Raji (cell line): ENCODE measurements around the gene OR11A1.

Source experiments
- POLR2A ChIP-seq: IDR thresholded peaks from 2 replicates; pipeline ENCODE4 v1.6.1; 2011; ENCODE audit warnings: low read depth, low read length, control low read depth; ENCODE audit not compliant: insufficient read depth

OR11A1 gene

GRCh38 chr6:29439006-29439405 is 17.9 kb downstream of the OR11A1 start, which contains the start of gene OR10C1:
Gene OR10C1 (plus strand): TSS chr6:29439306. CDS start chr6:29440016, 710 bp downstream.
- no peak for TF ChIP-seq POLR2A

- no peak for TF ChIP-seq POLR2A
These were observed 30.2 kb downstream of the OR11A1 start for GRCh38 chr6:29426654-29427053.

GRCh38 chr6:29425075-29425474 is 31.8 kb downstream of the OR11A1 start:
- TF ChIP-seq POLR2A: no peak

- TF ChIP-seq POLR2A: no peak
These were observed 32.3 kb downstream of the OR11A1 start for GRCh38 chr6:29424575-29424974.

- no peak for TF ChIP-seq POLR2A
These were observed 32.7 kb downstream of the OR11A1 start for GRCh38 chr6:29424168-29424567.

- no peak for TF ChIP-seq POLR2A
These were observed 37.4 kb downstream of the OR11A1 start for GRCh38 chr6:29419516-29419915.

GRCh38 chr6:29414588-29414987 is 42.3 kb downstream of the OR11A1 start, which contains the start of gene OR12D1:
Gene OR12D1 (plus strand): TSS chr6:29414928.
- TF ChIP-seq POLR2A: no peak

- no peak for TF ChIP-seq POLR2A
These were observed 53.1 kb downstream of the OR11A1 start for GRCh38 chr6:29403801-29404200.

- TF ChIP-seq POLR2A: no peak
These were observed 57.3 kb downstream of the OR11A1 start for GRCh38 chr6:29399525-29399924.

- TF ChIP-seq POLR2A: no peak
These were observed 61.5 kb downstream of the OR11A1 start, which contains the start of gene OR12D2 for GRCh38 chr6:29395331-29395730. Gene OR12D2 (plus strand): TSS chr6:29395631. CDS start chr6:29396700, 1,069 bp downstream.

- no peak for TF ChIP-seq POLR2A
These were observed 68.3 kb downstream of the OR11A1 start for GRCh38 chr6:29388533-29388932.

GRCh38 chr6:29376003-29376402 is 80.9 kb downstream of the OR11A1 start:
- no peak for TF ChIP-seq POLR2A
